Measurements from ENCODE around the gene MYBPC3.

GRCh38 chr11:47387944-47388696, 35.6 kb upstream of the MYBPC3 start:
- TF ChIP-seq CTCF (conservative IDR thresholded peaks at IDR 0.05 in 1 of 2, IDR thresholded peaks at IDR 0.05 in 1 of 2; ENCODE audit: low read depth in 1 of 2, low read length in 2 of 2) = no peak
- no peak for TF ChIP-seq EZH2 (IDR thresholded peaks at IDR 0.05; ENCODE audit: low read length, missing control alignments)
